H1 (cell line): ENCODE measurements around the gene SCN7A. TPM values are rescaled to one million over a fixed set of nuclear protein-coding genes. Genes with fewer than 3 reads are reported as not detected.

ENCODE experiments used
- JUN ChIP-seq: IDR thresholded peaks from 2 replicates; pipeline ENCODE4 v1.6.1; 2011; ENCODE audit warnings: low read depth, mild to moderate bottlenecking, improper control_type of control experiment, low read length
- KDM4A ChIP-seq: IDR thresholded peaks from one replicate; pipeline ENCODE4 v1.7.1; 2012; ENCODE audit warnings: low read depth, mild to moderate bottlenecking, moderate library complexity, low read length, inconsistent platforms; ENCODE audit not compliant: severe bottlenecking
- POLR2AphosphoS5 ChIP-seq: IDR thresholded peaks from 2 replicates; pipeline ENCODE4 v1.6.1; 2011; ENCODE audit warnings: low read depth, low read length
- RNF2 ChIP-seq: fragments of 200-900, 300-1000 bp; sonication (generic); IDR thresholded peaks from 2 replicates; pipeline ENCODE4 v1.7.1; 2016; ENCODE audit warnings: borderline replicate concordance, low read depth, mild to moderate bottlenecking, antibody characterized with exemption, low read length; ENCODE audit not compliant: poor library complexity, severe bottlenecking; ENCODE audit errors: missing control alignments
- TAF1 ChIP-seq: IDR thresholded peaks from 2 replicates; pipeline ENCODE4 v1.6.1; 2011; ENCODE audit warnings: mild to moderate bottlenecking, low read depth, low read length
- polyA plus RNA-seq, 7 experiments: library from polyadenylated mRNA; depleted of rRNA in 3 of 7; stranded (reverse) in 5 of 7; unstranded in 2 of 7; fragments of >200 nt in 5 of 7; fragments of 200-250 nt in 2 of 7; gene quantifications; 1 replicate in 5 of 7; 2 replicates in 1 of 7; 4 replicates in 1 of 7; pipeline versions ENCODE4 v1.2.1 to v1.2.3, GENCODE V29; 2011 to 2013; ENCODE audit warnings: missing spikeins in 2 of 7, mixed read lengths in 2 of 7
- total RNA-seq: library from RNA; stranded (reverse); fragmentation: NEBNext Ultra II Directional; extraction: Animal tissue kit (Norgen Biotek cat#: 25700); gene quantifications from 2 replicates; pipeline ENCODE4 v1.2.1, GENCODE V29; 2021
- TF ChIP-seq, protein P1 (sequence below): fragments of 300-600 bp; sonication (generic); IDR thresholded peaks from 2 replicates; pipeline ENCODE4 v1.7.1; 2012; ENCODE audit warnings: low read length, moderate library complexity, mild to moderate bottlenecking, inconsistent platforms; ENCODE audit not compliant: insufficient replicate concordance
- TF ChIP-seq, protein P2 (sequence below): IDR thresholded peaks from 2 replicates; pipeline ENCODE4 v1.6.1; 2011; ENCODE audit warnings: low read depth, mild to moderate bottlenecking, low read length; ENCODE audit not compliant: insufficient read depth
- TF ChIP-seq, protein P3 (sequence below), 3 experiments: IDR thresholded peaks; 1 replicate in 2 of 3; 2 replicates in 1 of 3; pipeline versions ENCODE4 v1.5.1 to v1.6.1; 2011; ENCODE audit warnings: low read length in 3 of 3, mild to moderate bottlenecking in 3 of 3, inconsistent platforms in 2 of 3, low read depth in 1 of 3, moderate library complexity in 1 of 3; ENCODE audit not compliant: insufficient read depth in 1 of 3; ENCODE audit errors: control extremely low read depth in 1 of 3

SCN7A gene
- total and polyA plus RNA-seq, 2 of the 8 experiments (the other 6 are each of a cell fraction or from before 2014, with no cell fraction given), result 0.09 to 0.19 TPM

DNA sequence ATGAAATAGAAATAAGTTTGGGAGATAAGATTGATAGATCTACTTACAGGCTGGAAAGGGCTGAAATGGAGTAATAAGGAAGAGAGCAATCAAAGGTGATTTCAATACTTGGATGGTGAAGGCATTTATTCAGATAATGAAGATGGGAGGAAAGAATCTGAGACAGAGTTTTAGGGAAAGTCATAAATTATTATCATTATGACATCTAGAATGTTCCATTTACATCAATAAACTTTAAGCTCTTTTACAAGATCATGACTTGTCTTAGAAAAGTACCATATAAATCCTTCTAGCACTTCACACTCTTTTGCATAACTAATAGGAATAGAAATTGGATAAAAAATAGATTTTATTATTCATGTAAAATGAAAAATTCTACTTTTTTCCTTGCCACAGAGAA is 120.5 kb downstream of the SCN7A start (continued):
- TF ChIP-seq, protein P1, sequence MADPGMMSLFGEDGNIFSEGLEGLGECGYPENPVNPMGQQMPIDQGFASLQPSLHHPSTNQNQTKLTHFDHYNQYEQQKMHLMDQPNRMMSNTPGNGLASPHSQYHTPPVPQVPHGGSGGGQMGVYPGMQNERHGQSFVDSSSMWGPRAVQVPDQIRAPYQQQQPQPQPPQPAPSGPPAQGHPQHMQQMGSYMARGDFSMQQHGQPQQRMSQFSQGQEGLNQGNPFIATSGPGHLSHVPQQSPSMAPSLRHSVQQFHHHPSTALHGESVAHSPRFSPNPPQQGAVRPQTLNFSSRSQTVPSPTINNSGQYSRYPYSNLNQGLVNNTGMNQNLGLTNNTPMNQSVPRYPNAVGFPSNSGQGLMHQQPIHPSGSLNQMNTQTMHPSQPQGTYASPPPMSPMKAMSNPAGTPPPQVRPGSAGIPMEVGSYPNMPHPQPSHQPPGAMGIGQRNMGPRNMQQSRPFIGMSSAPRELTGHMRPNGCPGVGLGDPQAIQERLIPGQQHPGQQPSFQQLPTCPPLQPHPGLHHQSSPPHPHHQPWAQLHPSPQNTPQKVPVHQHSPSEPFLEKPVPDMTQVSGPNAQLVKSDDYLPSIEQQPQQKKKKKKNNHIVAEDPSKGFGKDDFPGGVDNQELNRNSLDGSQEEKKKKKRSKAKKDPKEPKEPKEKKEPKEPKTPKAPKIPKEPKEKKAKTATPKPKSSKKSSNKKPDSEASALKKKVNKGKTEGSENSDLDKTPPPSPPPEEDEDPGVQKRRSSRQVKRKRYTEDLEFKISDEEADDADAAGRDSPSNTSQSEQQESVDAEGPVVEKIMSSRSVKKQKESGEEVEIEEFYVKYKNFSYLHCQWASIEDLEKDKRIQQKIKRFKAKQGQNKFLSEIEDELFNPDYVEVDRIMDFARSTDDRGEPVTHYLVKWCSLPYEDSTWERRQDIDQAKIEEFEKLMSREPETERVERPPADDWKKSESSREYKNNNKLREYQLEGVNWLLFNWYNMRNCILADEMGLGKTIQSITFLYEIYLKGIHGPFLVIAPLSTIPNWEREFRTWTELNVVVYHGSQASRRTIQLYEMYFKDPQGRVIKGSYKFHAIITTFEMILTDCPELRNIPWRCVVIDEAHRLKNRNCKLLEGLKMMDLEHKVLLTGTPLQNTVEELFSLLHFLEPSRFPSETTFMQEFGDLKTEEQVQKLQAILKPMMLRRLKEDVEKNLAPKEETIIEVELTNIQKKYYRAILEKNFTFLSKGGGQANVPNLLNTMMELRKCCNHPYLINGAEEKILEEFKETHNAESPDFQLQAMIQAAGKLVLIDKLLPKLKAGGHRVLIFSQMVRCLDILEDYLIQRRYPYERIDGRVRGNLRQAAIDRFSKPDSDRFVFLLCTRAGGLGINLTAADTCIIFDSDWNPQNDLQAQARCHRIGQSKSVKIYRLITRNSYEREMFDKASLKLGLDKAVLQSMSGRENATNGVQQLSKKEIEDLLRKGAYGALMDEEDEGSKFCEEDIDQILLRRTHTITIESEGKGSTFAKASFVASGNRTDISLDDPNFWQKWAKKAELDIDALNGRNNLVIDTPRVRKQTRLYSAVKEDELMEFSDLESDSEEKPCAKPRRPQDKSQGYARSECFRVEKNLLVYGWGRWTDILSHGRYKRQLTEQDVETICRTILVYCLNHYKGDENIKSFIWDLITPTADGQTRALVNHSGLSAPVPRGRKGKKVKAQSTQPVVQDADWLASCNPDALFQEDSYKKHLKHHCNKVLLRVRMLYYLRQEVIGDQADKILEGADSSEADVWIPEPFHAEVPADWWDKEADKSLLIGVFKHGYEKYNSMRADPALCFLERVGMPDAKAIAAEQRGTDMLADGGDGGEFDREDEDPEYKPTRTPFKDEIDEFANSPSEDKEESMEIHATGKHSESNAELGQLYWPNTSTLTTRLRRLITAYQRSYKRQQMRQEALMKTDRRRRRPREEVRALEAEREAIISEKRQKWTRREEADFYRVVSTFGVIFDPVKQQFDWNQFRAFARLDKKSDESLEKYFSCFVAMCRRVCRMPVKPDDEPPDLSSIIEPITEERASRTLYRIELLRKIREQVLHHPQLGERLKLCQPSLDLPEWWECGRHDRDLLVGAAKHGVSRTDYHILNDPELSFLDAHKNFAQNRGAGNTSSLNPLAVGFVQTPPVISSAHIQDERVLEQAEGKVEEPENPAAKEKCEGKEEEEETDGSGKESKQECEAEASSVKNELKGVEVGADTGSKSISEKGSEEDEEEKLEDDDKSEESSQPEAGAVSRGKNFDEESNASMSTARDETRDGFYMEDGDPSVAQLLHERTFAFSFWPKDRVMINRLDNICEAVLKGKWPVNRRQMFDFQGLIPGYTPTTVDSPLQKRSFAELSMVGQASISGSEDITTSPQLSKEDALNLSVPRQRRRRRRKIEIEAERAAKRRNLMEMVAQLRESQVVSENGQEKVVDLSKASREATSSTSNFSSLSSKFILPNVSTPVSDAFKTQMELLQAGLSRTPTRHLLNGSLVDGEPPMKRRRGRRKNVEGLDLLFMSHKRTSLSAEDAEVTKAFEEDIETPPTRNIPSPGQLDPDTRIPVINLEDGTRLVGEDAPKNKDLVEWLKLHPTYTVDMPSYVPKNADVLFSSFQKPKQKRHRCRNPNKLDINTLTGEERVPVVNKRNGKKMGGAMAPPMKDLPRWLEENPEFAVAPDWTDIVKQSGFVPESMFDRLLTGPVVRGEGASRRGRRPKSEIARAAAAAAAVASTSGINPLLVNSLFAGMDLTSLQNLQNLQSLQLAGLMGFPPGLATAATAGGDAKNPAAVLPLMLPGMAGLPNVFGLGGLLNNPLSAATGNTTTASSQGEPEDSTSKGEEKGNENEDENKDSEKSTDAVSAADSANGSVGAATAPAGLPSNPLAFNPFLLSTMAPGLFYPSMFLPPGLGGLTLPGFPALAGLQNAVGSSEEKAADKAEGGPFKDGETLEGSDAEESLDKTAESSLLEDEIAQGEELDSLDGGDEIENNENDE, result no peak
- TF ChIP-seq POLR2AphosphoS5 (no peak), RNF2 (no peak), JUN (no peak), KDM4A (no peak), TAF1 (no peak)
- TF ChIP-seq, protein P2, sequence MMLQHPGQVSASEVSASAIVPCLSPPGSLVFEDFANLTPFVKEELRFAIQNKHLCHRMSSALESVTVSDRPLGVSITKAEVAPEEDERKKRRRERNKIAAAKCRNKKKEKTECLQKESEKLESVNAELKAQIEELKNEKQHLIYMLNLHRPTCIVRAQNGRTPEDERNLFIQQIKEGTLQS, result no peak
- TF ChIP-seq, protein P3, sequence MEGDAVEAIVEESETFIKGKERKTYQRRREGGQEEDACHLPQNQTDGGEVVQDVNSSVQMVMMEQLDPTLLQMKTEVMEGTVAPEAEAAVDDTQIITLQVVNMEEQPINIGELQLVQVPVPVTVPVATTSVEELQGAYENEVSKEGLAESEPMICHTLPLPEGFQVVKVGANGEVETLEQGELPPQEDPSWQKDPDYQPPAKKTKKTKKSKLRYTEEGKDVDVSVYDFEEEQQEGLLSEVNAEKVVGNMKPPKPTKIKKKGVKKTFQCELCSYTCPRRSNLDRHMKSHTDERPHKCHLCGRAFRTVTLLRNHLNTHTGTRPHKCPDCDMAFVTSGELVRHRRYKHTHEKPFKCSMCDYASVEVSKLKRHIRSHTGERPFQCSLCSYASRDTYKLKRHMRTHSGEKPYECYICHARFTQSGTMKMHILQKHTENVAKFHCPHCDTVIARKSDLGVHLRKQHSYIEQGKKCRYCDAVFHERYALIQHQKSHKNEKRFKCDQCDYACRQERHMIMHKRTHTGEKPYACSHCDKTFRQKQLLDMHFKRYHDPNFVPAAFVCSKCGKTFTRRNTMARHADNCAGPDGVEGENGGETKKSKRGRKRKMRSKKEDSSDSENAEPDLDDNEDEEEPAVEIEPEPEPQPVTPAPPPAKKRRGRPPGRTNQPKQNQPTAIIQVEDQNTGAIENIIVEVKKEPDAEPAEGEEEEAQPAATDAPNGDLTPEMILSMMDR (IDR thresholded peaks at IDR 0.05; ENCODE audit: control extremely low read depth in 1 of 3, insufficient read depth in 1 of 3, low read depth in 1 of 3, low read length in 3 of 3), result no peak
